Skeletal muscle satellite cell (primary cell): ENCODE measurements around the gene NOC4L.

Experiments
- H3K27me3 ChIP-seq: 2 replicates; pipeline ENCODE4 v1.7.0; 2013; ENCODE audit warnings: low read length; ENCODE audit not compliant: control insufficient read depth, insufficient read depth
- H3K36me3 ChIP-seq: 2 replicates; pipeline ENCODE4 v1.7.0; 2013; ENCODE audit warnings: mild to moderate bottlenecking, control low read depth, low read length; ENCODE audit not compliant: insufficient read depth
- H3K4me1 ChIP-seq: 2 replicates; pipeline ENCODE4 v1.7.0; 2013; ENCODE audit warnings: low read length; ENCODE audit not compliant: control insufficient read depth, insufficient read depth
- H3K4me2 ChIP-seq: 2 replicates; pipeline ENCODE4 v1.7.0; 2013; ENCODE audit warnings: mild to moderate bottlenecking, low read length
- H3K4me3 ChIP-seq: 2 replicates; pipeline ENCODE4 v1.7.0; 2013; ENCODE audit warnings: low read length
- H3K9ac ChIP-seq: 2 replicates; pipeline ENCODE4 v1.7.0; 2013; ENCODE audit warnings: mild to moderate bottlenecking, low read depth, low read length, moderate library complexity
- H3K9me3 ChIP-seq: replicated peaks from 2 replicates; pipeline ENCODE4 v1.7.0; 2013; ENCODE audit warnings: mild to moderate bottlenecking, control low read depth, low read length

NOC4L gene

GRCh38 chr12:132169376-132169775, 25.1 kb downstream of the NOC4L start:
- H3K36me3 ChIP-seq, result no peaks in the 10 kb centered on the region
- no peak overlapping the region for H3K4me3 ChIP-seq
- H3K27me3 ChIP-seq, result peaks cover 43% of the 10 kb centered on the region
- H3K4me1 ChIP-seq, result peaks cover 11% of the 10 kb centered on the region
- no peak overlapping the region for H3K4me2 ChIP-seq
- H3K9ac ChIP-seq, result no peak overlapping the region
- H3K9me3 ChIP-seq, result no peaks in the 10 kb centered on the region

- Histone ChIP-seq H3K9ac (no peak overlapping the region), H3K36me3 (no peaks in the 10 kb centered on the region), H3K27me3 (peaks cover 50% of the 10 kb centered on the region), H3K4me3 (no peak overlapping the region), H3K4me2 (peak overlapping the region; percentile 43), H3K9me3 (no peaks in the 10 kb centered on the region), H3K4me1 (peaks cover 11% of the 10 kb centered on the region)
Measured at GRCh38 chr12:132170094-132170636, 25.9 kb downstream of the NOC4L start.

GRCh38 chr12:132170637-132171292, 26.5 kb downstream of the NOC4L start:
- peaks cover 53% of the 10 kb centered on the region for H3K27me3 ChIP-seq
- no peaks in the 10 kb centered on the region for H3K36me3 ChIP-seq
- H3K4me3 ChIP-seq, result no peak overlapping the region
- H3K9ac ChIP-seq, result no peak overlapping the region
- H3K4me1 ChIP-seq, result peaks cover 11% of the 10 kb centered on the region
- H3K9me3 ChIP-seq, result no peaks in the 10 kb centered on the region
- no peak overlapping the region for H3K4me2 ChIP-seq

GRCh38 chr12:132171293-132171967, 27.2 kb downstream of the NOC4L start:
- no peak overlapping the region for H3K9ac ChIP-seq
- peaks cover 11% of the 10 kb centered on the region for H3K4me1 ChIP-seq
- H3K9me3 ChIP-seq, result no peaks in the 10 kb centered on the region
- H3K27me3 ChIP-seq, result peaks cover 58% of the 10 kb centered on the region
- no peak overlapping the region for H3K4me2 ChIP-seq
- no peaks in the 10 kb centered on the region for H3K36me3 ChIP-seq
- no peak overlapping the region for H3K4me3 ChIP-seq

- no peak overlapping the region for H3K4me2 ChIP-seq
- H3K9ac ChIP-seq, result no peak overlapping the region
- H3K27me3 ChIP-seq, result peaks cover 64% of the 10 kb centered on the region
- peaks cover 11% of the 10 kb centered on the region for H3K4me1 ChIP-seq
- H3K9me3 ChIP-seq, result no peaks in the 10 kb centered on the region
- no peak overlapping the region for H3K4me3 ChIP-seq
- no peaks in the 10 kb centered on the region for H3K36me3 ChIP-seq
Measured at GRCh38 chr12:132171968-132172521, 27.8 kb downstream of the NOC4L start.

GRCh38 chr12:132172619-132173018, 28.4 kb downstream of the NOC4L start:
- H3K27me3 ChIP-seq, result peaks cover 64% of the 10 kb centered on the region
- peaks cover 11% of the 10 kb centered on the region for H3K4me1 ChIP-seq
- H3K9ac ChIP-seq, result no peak overlapping the region

GRCh38 chr12:132173135-132174014, 29.1 kb downstream of the NOC4L start:
- Histone ChIP-seq H3K4me1 (peaks cover 11% of the 10 kb centered on the region), H3K9me3 (no peaks in the 10 kb centered on the region), H3K36me3 (no peaks in the 10 kb centered on the region), H3K4me3 (no peak overlapping the region), H3K4me2 (no peak overlapping the region), H3K9ac (no peak overlapping the region), H3K27me3 (peaks cover 71% of the 10 kb centered on the region)

More at GRCh38 chr12:132172619-132173018, 28.4 kb downstream of the NOC4L start:
- no peaks in the 10 kb centered on the region for H3K36me3 ChIP-seq
- H3K4me3 ChIP-seq, result no peak overlapping the region
- H3K9me3 ChIP-seq, result no peaks in the 10 kb centered on the region
- no peak overlapping the region for H3K4me2 ChIP-seq

- no peaks in the 10 kb centered on the region for H3K36me3 ChIP-seq
- no peak overlapping the region for H3K9ac ChIP-seq
- H3K4me2 ChIP-seq, result no peak overlapping the region
- peaks cover 17% of the 10 kb centered on the region for H3K4me1 ChIP-seq
- no peaks in the 10 kb centered on the region for H3K9me3 ChIP-seq
- no peak overlapping the region for H3K4me3 ChIP-seq
- H3K27me3 ChIP-seq, result peaks cover 79% of the 10 kb centered on the region
Measured at GRCh38 chr12:132174015-132174838, 30.0 kb downstream of the NOC4L start.

- Histone ChIP-seq H3K27me3 (peaks cover 82% of the 10 kb centered on the region), H3K4me2 (no peak overlapping the region), H3K4me1 (peaks cover 13% of the 10 kb centered on the region), H3K36me3 (no peaks in the 10 kb centered on the region), H3K9me3 (no peaks in the 10 kb centered on the region), H3K9ac (no peak overlapping the region), H3K4me3 (no peak overlapping the region)
Measured at GRCh38 chr12:132174839-132175490, 30.7 kb downstream of the NOC4L start.
